K562 (cell line): ENCODE measurements around the gene PARD3B.

Source experiments
- ARNT ChIP-seq, 2 experiments: fragments of 450-650 bp; IDR thresholded peaks; 2 replicates each; pipeline ENCODE4 v1.6.1; 2016; ENCODE audit warnings: mild to moderate bottlenecking in 1 of 2
- ELF4 ChIP-seq: fragments of 450-650 bp; formaldehyde crosslinking; IDR thresholded peaks from 2 replicates; pipeline ENCODE4 v1.4.0; 2022; ENCODE audit warnings: missing genetic modification characterization
- PML ChIP-seq: IDR thresholded peaks from 2 replicates; pipeline ENCODE4 v1.6.1; 2012; ENCODE audit warnings: low read length, inconsistent platforms
- SMAD1 ChIP-seq: fragments of 150-350 bp; IDR thresholded peaks from 2 replicates; pipeline ENCODE4 v1.6.1; 2014; ENCODE audit warnings: low read length, low read depth; ENCODE audit not compliant: partially characterized antibody
- SRF ChIP-seq, 2 experiments: fragments of 250-450, 450-650 bp in 1 of 2; sonication (Bioruptor Pico) in 1 of 2; sonication (generic) in 1 of 2; formaldehyde crosslinking; IDR thresholded peaks; 2 replicates each; pipeline versions ENCODE4 v1.5.0 to v1.5.1; 2020 to 2022; ENCODE audit warnings: mild to moderate bottlenecking in 1 of 2, missing genetic modification reagents in 1 of 2
- ZFX ChIP-seq: sonication (generic); formaldehyde crosslinking; IDR thresholded peaks from 2 replicates; pipeline ENCODE4 v1.8.0; 2022; ENCODE audit warnings: mild to moderate bottlenecking, missing genetic modification reagents, moderate library complexity
- ZNF586 ChIP-seq: fragments of 450-650 bp; formaldehyde crosslinking; conservative IDR thresholded peaks from 2 replicates; pipeline ENCODE4 v1.4.0; 2020; ENCODE audit warnings: mild to moderate bottlenecking, moderate library complexity
- ZNF589 ChIP-seq: fragments of 200-800 bp; sonication (Bioruptor generic); IDR thresholded peaks from 2 replicates; pipeline ENCODE4 v1.6.1; 2016; ENCODE audit warnings: low read depth, missing genetic modification characterization, missing compliant biosample characterization
- ZNF77 ChIP-seq: fragments of 250-450 bp; sonication (Bioruptor Pico); IDR thresholded peaks from 2 replicates; pipeline ENCODE4 v1.5.0; 2020
- TF ChIP-seq, protein P1 (sequence below): sonication (generic); formaldehyde crosslinking; IDR thresholded peaks from 2 replicates; pipeline ENCODE4 v1.8.0; 2022; ENCODE audit warnings: mild to moderate bottlenecking, missing genetic modification reagents
- TF ChIP-seq, protein P2 (sequence below), 3 experiments: IDR thresholded peaks in 2 of 3; conservative IDR thresholded peaks in 1 of 3; 2 replicates each; pipeline ENCODE4 v1.5.1; 2011 to 2012; ENCODE audit warnings: low read length in 3 of 3, mild to moderate bottlenecking in 3 of 3, control low read depth in 2 of 3, improper control_type of control experiment in 1 of 3, inconsistent platforms in 1 of 3, low read depth in 1 of 3, mixed read lengths in 1 of 3, moderate library complexity in 1 of 3; ENCODE audit not compliant: insufficient read depth in 2 of 3
- TF ChIP-seq, protein P3 (sequence below): sonication (generic); formaldehyde crosslinking; IDR thresholded peaks from 2 replicates; pipeline ENCODE4 v1.8.1; 2023; ENCODE audit warnings: mild to moderate bottlenecking, missing genetic modification reagents

DNA sequence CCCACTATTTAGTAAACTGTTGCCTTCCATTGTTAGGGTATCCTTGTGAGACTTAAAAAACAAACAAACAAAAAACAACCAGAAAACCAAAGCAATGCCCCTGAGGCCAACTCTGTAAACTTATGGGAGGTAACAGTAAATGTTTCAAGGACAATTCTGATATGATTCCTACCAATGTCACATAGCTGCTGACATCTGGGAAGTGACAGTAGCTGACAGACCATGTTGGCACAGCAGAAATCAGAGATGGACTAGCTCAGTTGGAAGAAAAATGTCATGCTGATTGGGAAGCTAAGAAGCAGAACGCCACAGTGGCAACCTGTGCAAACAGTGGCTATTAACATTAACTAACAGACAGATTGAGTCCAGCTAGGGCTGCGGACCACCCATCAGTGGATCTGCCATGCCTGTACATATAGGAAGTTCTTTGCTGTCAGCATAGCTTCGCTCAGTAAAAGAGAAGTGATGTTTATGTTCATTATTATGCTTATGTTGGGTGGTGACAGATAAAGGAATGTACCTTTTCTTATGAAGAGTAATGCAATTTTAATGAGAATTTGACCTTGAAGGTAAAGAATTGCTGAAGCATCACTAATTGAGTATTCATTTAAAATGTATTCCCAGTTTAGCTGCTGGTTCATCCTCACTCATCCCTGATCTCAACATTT, 180.6 kb downstream of the PARD3B start:
- TF ChIP-seq, protein P1, sequence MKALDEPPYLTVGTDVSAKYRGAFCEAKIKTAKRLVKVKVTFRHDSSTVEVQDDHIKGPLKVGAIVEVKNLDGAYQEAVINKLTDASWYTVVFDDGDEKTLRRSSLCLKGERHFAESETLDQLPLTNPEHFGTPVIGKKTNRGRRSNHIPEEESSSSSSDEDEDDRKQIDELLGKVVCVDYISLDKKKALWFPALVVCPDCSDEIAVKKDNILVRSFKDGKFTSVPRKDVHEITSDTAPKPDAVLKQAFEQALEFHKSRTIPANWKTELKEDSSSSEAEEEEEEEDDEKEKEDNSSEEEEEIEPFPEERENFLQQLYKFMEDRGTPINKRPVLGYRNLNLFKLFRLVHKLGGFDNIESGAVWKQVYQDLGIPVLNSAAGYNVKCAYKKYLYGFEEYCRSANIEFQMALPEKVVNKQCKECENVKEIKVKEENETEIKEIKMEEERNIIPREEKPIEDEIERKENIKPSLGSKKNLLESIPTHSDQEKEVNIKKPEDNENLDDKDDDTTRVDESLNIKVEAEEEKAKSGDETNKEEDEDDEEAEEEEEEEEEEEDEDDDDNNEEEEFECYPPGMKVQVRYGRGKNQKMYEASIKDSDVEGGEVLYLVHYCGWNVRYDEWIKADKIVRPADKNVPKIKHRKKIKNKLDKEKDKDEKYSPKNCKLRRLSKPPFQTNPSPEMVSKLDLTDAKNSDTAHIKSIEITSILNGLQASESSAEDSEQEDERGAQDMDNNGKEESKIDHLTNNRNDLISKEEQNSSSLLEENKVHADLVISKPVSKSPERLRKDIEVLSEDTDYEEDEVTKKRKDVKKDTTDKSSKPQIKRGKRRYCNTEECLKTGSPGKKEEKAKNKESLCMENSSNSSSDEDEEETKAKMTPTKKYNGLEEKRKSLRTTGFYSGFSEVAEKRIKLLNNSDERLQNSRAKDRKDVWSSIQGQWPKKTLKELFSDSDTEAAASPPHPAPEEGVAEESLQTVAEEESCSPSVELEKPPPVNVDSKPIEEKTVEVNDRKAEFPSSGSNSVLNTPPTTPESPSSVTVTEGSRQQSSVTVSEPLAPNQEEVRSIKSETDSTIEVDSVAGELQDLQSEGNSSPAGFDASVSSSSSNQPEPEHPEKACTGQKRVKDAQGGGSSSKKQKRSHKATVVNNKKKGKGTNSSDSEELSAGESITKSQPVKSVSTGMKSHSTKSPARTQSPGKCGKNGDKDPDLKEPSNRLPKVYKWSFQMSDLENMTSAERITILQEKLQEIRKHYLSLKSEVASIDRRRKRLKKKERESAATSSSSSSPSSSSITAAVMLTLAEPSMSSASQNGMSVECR (CRISPR knock-in tag): no peak
- TF ChIP-seq SRF (CRISPR knock-in tag; IDR thresholded peaks at IDR 0.05) (no peak), ARNT (IDR thresholded peaks at IDR 0.05) (no peak), ZNF77 (CRISPR knock-in tag) (no peak), ELF4 (no peak), ZFX (CRISPR knock-in tag) (no peak), PML (no peak), ZNF586 (CRISPR knock-in tag) (no peak), SMAD1 (no peak), ZNF589 (CRISPR knock-in tag) (no peak)
- TF ChIP-seq, protein P2, sequence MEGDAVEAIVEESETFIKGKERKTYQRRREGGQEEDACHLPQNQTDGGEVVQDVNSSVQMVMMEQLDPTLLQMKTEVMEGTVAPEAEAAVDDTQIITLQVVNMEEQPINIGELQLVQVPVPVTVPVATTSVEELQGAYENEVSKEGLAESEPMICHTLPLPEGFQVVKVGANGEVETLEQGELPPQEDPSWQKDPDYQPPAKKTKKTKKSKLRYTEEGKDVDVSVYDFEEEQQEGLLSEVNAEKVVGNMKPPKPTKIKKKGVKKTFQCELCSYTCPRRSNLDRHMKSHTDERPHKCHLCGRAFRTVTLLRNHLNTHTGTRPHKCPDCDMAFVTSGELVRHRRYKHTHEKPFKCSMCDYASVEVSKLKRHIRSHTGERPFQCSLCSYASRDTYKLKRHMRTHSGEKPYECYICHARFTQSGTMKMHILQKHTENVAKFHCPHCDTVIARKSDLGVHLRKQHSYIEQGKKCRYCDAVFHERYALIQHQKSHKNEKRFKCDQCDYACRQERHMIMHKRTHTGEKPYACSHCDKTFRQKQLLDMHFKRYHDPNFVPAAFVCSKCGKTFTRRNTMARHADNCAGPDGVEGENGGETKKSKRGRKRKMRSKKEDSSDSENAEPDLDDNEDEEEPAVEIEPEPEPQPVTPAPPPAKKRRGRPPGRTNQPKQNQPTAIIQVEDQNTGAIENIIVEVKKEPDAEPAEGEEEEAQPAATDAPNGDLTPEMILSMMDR (IDR thresholded peaks at IDR 0.05 in 2 of 3, conservative IDR thresholded peaks at IDR 0.05 in 1 of 3; ENCODE audit: insufficient read depth in 2 of 3, low read depth in 1 of 3, low read length in 3 of 3): no peak
- TF ChIP-seq, protein P3, sequence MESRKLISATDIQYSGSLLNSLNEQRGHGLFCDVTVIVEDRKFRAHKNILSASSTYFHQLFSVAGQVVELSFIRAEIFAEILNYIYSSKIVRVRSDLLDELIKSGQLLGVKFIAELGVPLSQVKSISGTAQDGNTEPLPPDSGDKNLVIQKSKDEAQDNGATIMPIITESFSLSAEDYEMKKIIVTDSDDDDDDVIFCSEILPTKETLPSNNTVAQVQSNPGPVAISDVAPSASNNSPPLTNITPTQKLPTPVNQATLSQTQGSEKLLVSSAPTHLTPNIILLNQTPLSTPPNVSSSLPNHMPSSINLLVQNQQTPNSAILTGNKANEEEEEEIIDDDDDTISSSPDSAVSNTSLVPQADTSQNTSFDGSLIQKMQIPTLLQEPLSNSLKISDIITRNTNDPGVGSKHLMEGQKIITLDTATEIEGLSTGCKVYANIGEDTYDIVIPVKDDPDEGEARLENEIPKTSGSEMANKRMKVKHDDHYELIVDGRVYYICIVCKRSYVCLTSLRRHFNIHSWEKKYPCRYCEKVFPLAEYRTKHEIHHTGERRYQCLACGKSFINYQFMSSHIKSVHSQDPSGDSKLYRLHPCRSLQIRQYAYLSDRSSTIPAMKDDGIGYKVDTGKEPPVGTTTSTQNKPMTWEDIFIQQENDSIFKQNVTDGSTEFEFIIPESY: no peak
